GM18907 (cell line): Measurements from ENCODE around the gene KCNH6.

Experiments
- ATAC-seq: cut with Tn5 transposase; IDR thresholded peaks from one replicate; pipeline ENCODE4 v1.9.1; 2021; ENCODE audit warnings: mild to moderate bottlenecking, moderate library complexity; ENCODE audit not compliant: unreplicated experiment

Gene KCNH6

DNA sequence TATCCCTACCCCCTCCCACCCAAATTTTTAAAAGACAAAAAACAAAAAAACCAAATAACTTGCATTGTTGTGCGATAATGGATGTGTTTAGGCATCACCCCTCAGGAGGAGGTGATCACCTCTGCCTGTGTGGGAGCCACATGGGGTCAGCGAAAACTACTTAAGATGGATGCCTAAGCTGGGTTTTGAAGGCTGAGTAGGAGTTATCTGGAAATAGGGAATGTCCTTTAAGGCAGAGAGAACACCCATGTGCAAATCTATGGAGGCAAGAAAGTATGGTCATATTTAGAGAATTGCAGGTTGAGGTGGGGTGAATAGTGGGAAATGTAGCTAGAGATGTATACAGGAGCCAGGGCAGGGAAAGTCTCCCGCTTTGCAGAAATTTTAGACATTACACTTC, 72.0 kb downstream of the KCNH6 start:
- ATAC-seq: no peak
